Posterior cingulate gyrus (tissue), 11 donors: ENCODE data around the gene AK2.
"Not testable (repeated sequence)": the region's sequence is repeated elsewhere in the genome, so short reads cannot be mapped to it uniquely, and the experiment has no call there.

Source experiments
- DNase-seq, 10 donors: peaks; one replicate each; pipeline versions ENCODE4 v3.0.0 to v3.0.0-alpha.2; 2020 to 2021; ENCODE audit warnings: mixed read lengths in 3 of 10
- intact Hi-C: fragments of 100-400 bp; cut with DNase I; formaldehyde crosslinking; loops from one replicate; pipeline ENCODE4 v1.15.1; 2023

AK2 gene

GRCh38 chr1:33056426-33056825 lies 19.7 kb upstream of the AK2 start:
- DNase-seq: peak in 1 of 10 donors; percentile 35
- intact Hi-C loops: loop anchor here (10.0 kb wide), 1 partner anchor 122 kb away; no protein-coding TSS in a partner anchor

DNA sequence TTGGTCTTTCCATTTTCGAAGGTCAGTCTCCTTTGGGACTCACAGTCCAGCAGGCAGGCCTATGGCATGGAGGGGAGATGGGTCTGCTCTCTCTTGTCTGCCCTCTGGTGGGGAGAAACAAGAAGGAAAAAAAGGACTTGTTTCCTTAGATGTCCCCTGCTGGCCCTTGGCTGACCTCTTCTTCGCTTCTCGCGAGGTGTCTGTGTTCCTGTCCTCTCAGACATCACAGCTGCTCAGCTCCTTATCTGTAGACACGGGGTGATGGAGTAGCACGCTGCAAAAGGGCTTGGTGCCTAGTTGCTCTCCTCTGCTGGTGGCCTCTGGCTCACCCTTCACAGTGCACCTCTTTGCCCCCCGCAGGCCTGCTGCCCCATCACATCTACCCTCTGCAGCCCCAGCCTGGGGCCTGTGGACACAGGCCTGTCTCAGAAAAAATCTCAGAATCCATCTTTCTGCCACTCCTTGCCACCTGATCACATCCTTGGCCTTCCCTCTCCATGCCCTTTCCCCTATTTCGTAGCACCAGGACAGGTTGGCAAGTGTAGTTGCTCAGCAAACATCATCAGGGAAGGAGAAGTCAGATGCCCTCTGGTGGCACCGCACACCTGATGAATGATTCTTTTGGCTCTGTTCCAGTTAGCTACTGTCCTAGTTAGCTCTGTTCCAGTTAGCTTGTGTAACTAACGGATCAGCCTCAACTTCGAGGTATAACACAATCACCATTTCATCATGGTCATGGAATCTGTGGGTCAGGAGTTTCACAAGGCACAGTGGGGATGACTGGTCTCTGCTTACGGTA lies 18.7 kb upstream of the AK2 start:
- intact Hi-C loops: loop anchor here (10.0 kb wide), 1 partner anchor 121 kb away; no protein-coding TSS in a partner anchor
- DNase-seq: peak in 6 of 10 donors; percentile 26 to 86 (median 50)

GRCh38 chr1:33050221-33051076 lies 13.8 kb upstream of the AK2 start:
- intact Hi-C loops: loop anchor here (10.0 kb wide), 1 partner anchor 116 kb away; no protein-coding TSS in a partner anchor
- no peak for DNase-seq

GRCh38 chr1:33049371-33049770 lies 12.7 kb upstream of the AK2 start:
- DNase-seq: no peak
- intact Hi-C loops: no loop called here

DNA sequence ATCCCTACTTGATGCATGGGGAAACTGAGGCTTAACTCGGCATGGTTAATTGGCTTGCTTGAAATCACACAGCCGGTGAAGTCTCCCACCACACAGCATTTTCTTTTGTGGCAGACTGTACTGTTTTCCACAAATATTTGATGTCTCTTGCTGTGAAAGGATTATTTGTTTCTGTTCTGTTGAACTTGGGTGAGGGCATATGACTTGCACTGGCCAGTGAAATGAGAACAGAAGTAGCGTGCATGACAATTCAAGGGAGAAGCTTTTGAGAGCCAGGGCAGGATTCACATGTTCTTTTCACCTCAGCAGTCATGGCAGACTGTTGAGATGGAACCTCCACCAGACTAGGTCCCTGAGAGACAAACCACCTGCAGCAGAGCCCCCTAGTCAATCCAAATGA lies 11.7 kb upstream of the AK2 start:
- no peak for DNase-seq
- intact Hi-C loops: no loop called here

DNA sequence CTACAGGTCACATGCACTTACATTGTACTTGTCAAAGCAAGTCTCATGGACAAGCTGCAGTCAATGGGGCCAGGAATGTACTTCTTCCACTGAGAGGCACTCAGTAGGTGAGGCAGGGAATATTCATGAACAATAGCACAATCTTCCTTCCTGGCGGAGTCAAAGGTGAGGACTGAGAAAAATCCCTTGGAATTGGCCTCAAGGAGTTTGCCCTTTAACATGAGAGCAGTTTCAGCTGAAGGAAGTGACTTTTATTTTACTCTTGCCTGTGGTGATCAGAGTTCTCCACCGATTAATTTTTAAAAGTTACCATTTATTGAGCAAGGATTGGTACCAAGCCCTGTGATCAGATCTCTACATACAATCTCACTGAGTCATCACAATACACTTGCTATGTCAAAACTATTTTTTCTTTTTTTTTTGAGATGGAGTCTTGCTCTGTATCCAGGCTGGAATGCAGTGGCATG lies 11.2 kb upstream of the AK2 start:
- intact Hi-C loops: no loop called here
- DNase-seq: no peak

DNA sequence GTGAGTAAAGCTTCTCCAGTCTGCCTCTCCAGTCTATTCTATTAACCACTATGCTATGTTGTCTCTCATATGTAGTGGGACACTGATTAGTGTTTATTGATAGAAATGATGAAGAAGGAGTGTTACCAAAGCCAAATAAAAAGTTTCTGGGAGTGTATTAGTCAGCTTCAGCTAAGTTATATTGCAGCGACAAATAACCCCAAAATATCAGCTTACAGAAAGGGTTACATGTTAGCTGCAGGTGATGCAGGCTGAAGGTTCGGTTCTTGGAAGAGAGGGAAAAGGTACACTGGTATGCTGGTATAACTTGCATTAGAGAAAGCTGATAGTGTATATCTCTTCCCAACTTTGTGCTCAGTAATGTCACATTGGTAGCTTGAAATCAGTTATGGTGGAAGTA lies 10.6 kb upstream of the AK2 start:
- no peak for DNase-seq
- intact Hi-C loops: no loop called here

GRCh38 chr1:33046234-33046633 lies 9.6 kb upstream of the AK2 start:
- DNase-seq, intact Hi-C loops: not testable (repeated sequence)

GRCh38 chr1:33045814-33046213 lies 9.1 kb upstream of the AK2 start:
- intact Hi-C loops: no loop called here
- peak in 1 of 10 donors; percentile 38 for DNase-seq

DNA sequence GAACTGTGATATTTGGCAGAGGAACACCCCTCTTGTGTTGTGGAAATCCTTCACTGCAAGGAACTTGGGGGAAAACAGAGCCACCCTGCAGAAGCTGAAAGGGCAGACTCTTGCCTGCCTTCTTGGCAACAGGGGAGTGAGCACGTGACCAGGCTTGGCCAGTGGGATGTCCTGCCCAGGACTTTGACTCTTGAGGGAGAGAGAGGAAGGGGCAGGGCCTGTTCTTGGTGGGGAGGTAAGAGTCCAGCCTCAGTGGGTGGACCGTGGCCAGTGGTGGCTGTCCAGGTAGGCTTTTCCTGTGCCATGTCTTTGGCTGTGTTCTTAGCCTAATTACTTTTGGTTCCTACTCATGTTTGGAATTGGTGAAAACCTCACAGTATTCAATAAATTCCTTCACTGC lies 8.6 kb upstream of the AK2 start:
- DNase-seq: peak in 2 of 10 donors; percentile 4 to 78
- intact Hi-C loops: no loop called here

GRCh38 chr1:33043267-33044092 lies 6.8 kb upstream of the AK2 start:
- peak in 1 of 10 donors; percentile 25 for DNase-seq
- intact Hi-C loops: no loop called here

- intact Hi-C loops: no loop called here
Measured at GRCh38 chr1:33042831-33043230, 6.1 kb upstream of the AK2 start.

GRCh38 chr1:33041026-33041425 lies 4.3 kb upstream of the AK2 start:
- peak in 1 of 10 donors; percentile 35 for DNase-seq
- intact Hi-C loops: no loop called here

More at GRCh38 chr1:33042831-33043230, 6.1 kb upstream of the AK2 start:
- DNase-seq: no peak

GRCh38 chr1:33039840-33040239 lies 3.2 kb upstream of the AK2 start:
- intact Hi-C loops: loop anchor here (10.0 kb wide), 1 partner anchor 75 kb away; the partner anchor contains the start of gene RNF19B
- DNase-seq: no peak

DNA sequence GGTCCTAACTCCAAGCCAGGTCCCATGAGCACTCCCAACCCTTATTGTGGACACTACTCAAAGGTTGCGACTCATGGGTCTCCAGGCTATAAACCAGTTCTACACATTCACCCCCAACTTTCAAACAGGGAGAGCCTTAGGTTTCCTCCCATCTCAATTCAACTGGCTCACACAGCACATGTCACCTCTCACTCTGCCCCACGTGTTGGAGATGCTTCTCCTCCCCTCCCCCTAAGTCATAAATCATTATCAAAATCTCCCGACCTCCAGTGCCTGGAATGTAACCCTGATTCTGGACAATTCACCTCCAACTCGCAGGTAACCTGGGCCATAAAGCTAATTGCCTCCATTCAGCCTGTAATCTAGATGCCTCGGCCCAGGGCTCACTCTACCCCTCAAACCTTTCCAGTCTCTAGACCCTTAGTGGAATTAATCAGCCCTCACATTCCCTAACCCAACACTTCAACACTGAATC lies 595 bp downstream of the AK2 start:
- intact Hi-C loops: loop anchor here (10.0 kb wide), 1 partner anchor 71 kb away; the partner anchor contains the start of gene RNF19B
- no peak for DNase-seq

DNA sequence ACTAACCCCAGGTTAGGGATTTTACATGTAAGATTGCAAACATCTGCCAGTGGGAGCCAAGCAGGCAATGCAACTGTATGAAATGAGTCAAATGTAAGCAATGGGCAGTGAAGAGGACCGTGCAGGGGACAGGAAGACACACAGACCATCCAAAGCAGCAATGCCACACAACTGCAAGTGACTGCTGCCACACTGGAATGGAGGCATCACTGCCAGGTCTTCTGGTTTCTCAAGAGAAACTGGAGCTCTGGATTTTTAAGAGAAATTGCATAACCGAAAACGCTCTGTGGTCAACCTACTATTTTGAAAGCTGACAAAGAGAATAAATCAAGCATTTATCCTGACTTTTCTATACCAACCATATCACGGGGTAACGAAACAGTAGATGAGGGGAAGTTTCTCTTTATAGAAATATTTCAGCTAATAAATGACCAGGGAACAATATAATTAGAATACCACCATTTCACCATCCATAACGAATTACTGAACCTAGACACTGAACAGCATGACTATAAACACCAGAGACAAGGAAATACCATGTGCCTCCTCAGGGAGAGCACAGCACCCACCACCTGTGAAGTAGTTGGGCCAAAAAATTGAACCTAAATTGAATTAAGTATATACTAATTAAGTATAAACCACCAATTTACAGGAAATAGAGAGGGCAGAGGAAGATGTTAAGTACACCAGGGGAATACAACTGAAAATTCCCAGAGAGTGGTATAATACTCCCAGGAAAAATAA lies 4.4 kb downstream of the AK2 start:
- DNase-seq: no peak
- intact Hi-C loops: loop anchor here (10.0 kb wide), 1 partner anchor 67 kb away; the partner anchor contains the start of gene RNF19B

- intact Hi-C loops: loop anchor here (10.0 kb wide), 1 partner anchor 67 kb away; the partner anchor contains the start of gene RNF19B
- no peak for DNase-seq
Measured at GRCh38 chr1:33031506-33031905, 5.2 kb downstream of the AK2 start.

DNA sequence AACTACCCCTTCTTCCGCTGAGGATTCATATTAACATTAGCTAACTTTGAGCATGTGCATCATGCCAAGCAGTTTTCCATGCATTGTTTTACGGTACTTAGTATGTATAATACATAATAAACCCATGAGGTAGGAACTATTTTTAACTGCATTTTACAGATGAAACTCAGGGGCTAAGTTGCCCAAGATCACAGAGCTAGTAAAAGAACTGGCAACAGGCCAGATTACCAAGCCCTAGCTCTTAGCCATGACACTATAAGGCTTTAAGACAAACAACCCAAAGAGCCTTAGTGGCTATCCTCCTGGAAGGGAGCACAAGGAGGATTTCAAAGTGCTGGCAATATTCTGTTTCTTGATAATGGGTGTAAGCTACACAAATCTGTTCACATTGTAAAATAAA lies 6.1 kb downstream of the AK2 start:
- no peak for DNase-seq
- intact Hi-C loops: loop anchor here (10.0 kb wide), 1 partner anchor 66 kb away; the partner anchor contains the start of gene RNF19B

DNA sequence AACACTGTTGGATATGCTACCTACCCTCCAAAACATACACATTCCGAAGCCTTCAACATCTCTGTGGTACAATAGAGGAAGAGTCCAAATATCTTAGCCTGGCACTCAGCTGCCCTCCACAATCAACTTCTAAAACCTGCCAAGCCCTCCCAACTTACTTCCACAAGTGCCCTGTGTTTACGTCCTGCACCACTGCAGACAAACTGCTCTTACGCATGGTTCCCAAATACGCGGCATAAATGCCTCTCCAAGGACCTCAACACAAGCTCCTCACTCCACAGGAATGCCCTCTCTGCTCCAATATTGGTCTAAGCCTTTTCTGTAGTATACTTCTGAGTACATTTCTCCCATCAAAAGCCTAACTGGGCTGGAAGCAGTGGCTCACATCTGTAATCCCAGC lies 6.8 kb downstream of the AK2 start:
- intact Hi-C loops: loop anchor here (10.0 kb wide), 1 partner anchor 65 kb away; the partner anchor contains the start of gene RNF19B
- no peak for DNase-seq
